Measurements from ENCODE around the gene MSS51. TPM values are rescaled to one million over a fixed set of nuclear protein-coding genes. Genes with fewer than 3 reads are reported as not detected.

MSS51 gene
- total RNA-seq, 2 experiments from 2014 or later = 2.1 to 2.5 TPM

DNA sequence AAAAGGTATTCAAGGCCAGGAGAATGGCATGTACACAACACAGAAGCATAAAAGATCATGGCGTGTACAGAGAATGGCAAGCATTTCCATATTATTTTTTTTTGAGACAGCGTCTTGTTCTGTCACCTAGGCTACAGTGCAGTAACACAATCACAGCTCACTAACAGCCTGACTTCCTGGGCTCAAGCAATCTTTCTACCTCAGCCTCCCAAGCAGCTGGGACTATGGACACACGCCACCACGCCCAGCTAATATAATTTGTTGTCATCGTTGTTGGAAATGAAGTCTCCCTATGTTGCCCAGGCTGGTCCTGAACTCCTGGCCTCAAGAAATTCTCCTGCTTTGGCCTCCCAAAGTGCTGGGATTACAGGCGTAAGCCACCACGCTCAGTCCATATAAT, 46.8 kb downstream of the MSS51 start:
- POLR2A ChIA-PET = no interaction called here
- Mint-ChIP-seq H3K9me3 (no peaks in the 10 kb centered on the region), H3K4me3 (no peak overlapping the region)

GRCh38 chr10:73379064-73379748, 54.2 kb downstream of the MSS51 start:
- POLR2A ChIA-PET = no interaction called here
- CTCF ChIA-PET = interaction anchor here (0.7 kb wide), 1 partner anchor 151 kb away, joined by 5 read pairs; no protein-coding TSS in a partner anchor
- Mint-ChIP-seq H3K36me3 (peaks cover 53% of the 10 kb centered on the region), H3K9me3 (no peaks in the 10 kb centered on the region), H3K4me3 (no peak overlapping the region), H3K27me3 (no peaks in the 10 kb centered on the region), H3K27ac (peak overlapping the region; percentile 64), H3K4me1 (ENCODE audit: low read depth) (peaks cover 7% of the 10 kb centered on the region)
- intact Hi-C loops (cut with micrococcal nuclease) = no loop called here
- no peak for DNase-seq

More for the DNA sequence above, 46.8 kb downstream of the MSS51 start:
- Mint-ChIP-seq H3K27me3 (no peaks in the 10 kb centered on the region), H3K27ac (no peak overlapping the region), H3K36me3 (peaks cover 52% of the 10 kb centered on the region), H3K4me1 (ENCODE audit: low read depth) (no peaks in the 10 kb centered on the region)
- DNase-seq = no peak
- intact Hi-C loops (cut with micrococcal nuclease) = no loop called here
- CTCF ChIA-PET = no interaction called here

DNA sequence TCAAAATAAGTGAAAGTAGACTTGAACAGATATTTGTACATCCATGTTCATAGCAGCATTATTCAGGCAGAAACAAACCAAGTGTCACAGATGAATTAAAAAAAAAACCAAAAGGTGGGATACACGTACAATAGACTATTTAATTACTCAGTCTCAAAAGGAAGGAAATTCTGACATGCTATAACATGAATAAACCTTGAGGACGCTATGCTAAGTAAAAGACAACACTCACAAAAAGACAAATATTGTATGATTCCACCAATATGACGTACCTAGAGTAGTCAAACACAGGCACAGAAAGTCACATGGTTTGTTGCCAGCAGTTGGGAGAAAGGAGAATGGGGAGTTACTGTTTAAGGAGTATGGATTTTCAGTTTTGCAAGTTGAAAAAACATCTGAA, 56.7 kb downstream of the MSS51 start:
- intact Hi-C loops (cut with micrococcal nuclease) = no loop called here
- DNase-seq = no peak
- Mint-ChIP-seq H3K9me3 (no peaks in the 10 kb centered on the region), H3K27ac (peak overlapping the region; percentile 33), H3K36me3 (peaks cover 47% of the 10 kb centered on the region), H3K4me1 (ENCODE audit: low read depth) (peaks cover 7% of the 10 kb centered on the region), H3K4me3 (no peak overlapping the region), H3K27me3 (no peaks in the 10 kb centered on the region)
- ChIA-PET POLR2A (no interaction called here), CTCF (no interaction called here)

Other genes with a start within 250 kb of the MSS51 start
- gene DNAJC9, start 186.3 kb downstream of the MSS51 start, total RNA-seq = 10 to 100 TPM; 45.8 to 49.3 TPM
- gene MRPS16, start 180.9 kb downstream of the MSS51 start, total RNA-seq = 100 to 1,000 TPM; 136 to 139 TPM
- gene CFAP70, start 74.7 kb downstream of the MSS51 start, total RNA-seq = under 1 TPM; 0.33 to 0.80 TPM
- gene ANXA7, start 19.5 kb downstream of the MSS51 start, total RNA-seq = 100 to 1,000 TPM; 138 to 143 TPM
- 10 to 100 TPM; 48.4 to 50.2 TPM for gene PPP3CB, start 62.5 kb upstream of the MSS51 start, total RNA-seq
- 1 to 10 TPM; 4.9 to 5.3 TPM for gene USP54, start 157.8 kb upstream of the MSS51 start, total RNA-seq
- gene MYOZ1, start 207.9 kb upstream of the MSS51 start, total RNA-seq = not detected
- gene SYNPO2L, start 222.5 kb upstream of the MSS51 start, total RNA-seq = not detected

Data from activated CD4-positive, alpha-beta memory T cell treated with anti-CD3 and anti-CD28 coated beads for 36 hours (primary cell).